ENCODE results near the gene KIF26A. TPM values are rescaled to one million over a fixed set of nuclear protein-coding genes. Genes with fewer than 3 reads are reported as not detected.

The KIF26A gene
- total RNA-seq, 2 donors from 2014 or later, result 5.6 to 14.1 TPM

DNA sequence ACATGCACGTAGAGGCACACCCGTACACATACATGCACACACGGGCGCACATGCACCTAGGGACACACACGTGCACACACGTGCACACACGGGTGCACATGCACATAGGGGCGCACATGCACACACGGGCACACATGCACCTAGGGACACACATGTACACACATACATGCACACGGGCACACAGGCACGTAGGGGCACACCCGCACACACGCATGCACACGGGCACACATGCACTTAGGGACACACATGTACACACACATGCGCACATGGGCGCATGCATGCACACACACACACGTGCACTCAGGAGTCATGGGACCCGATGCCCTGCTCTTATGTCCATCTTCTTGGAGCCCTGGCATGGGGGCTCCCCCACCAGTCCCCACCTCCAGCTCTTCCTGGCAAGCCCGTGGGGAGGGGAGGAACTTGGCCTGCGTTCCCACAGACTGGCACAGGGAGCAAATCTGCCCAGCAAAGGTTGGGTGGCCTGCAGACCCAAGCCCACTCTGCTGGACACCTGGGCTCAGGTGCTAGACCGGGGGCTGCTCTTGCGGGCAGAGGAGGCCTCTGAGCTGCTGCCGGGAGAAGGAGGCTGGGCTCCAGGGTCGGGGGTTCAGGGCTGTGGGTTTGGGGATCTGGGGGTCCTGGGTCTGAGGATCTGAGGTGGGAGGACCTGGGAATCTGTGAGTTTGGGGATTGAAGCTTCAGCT, 51.4 kb downstream of the KIF26A start:
- Histone ChIP-seq H3K27me3 (no peaks in the 10 kb centered on the region), H3K36me3 (no peaks in the 10 kb centered on the region), H3K27ac (no peak overlapping the region), H3K9me3 (no peaks in the 10 kb centered on the region), H3K4me3 (no peak overlapping the region), H3K4me1 (peaks cover 0 to 19% of the 10 kb centered on the region in 2 donors)
- TF ChIP-seq, protein P1, sequence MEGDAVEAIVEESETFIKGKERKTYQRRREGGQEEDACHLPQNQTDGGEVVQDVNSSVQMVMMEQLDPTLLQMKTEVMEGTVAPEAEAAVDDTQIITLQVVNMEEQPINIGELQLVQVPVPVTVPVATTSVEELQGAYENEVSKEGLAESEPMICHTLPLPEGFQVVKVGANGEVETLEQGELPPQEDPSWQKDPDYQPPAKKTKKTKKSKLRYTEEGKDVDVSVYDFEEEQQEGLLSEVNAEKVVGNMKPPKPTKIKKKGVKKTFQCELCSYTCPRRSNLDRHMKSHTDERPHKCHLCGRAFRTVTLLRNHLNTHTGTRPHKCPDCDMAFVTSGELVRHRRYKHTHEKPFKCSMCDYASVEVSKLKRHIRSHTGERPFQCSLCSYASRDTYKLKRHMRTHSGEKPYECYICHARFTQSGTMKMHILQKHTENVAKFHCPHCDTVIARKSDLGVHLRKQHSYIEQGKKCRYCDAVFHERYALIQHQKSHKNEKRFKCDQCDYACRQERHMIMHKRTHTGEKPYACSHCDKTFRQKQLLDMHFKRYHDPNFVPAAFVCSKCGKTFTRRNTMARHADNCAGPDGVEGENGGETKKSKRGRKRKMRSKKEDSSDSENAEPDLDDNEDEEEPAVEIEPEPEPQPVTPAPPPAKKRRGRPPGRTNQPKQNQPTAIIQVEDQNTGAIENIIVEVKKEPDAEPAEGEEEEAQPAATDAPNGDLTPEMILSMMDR (IDR thresholded peaks at IDR 0.05), result no peak
- DNase-seq (ENCODE audit: low spot score), result no peak

DNA sequence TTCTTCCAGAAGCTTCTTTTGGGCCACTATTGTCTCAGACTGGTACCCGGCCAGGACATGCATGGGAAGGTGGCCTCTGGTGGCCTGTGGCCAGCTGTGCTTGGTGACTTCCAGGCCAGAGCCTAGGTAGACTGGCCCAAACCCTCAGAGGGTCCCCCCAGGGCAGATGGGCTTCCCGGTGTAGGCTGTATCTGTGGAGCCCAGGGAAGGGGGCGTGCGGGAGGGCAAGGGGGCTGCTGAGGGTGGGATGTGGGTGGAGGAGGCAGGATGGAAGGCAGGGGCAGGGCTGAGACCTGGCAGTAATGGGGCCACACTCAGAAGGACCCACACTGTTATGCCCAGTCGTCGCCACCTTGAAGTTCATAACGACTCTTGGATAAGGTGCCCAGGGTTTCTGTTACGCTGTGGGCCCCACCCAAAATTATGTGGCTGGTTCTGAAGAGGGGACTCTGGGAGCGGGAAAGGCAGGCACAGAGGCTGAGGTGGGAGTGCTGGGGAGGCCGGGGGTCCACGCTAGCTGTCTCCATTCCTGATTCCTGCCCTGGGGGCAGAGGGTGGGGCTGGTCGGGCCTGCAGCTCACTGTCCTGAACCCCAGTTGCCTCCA, 52.1 kb downstream of the KIF26A start:
- TF ChIP-seq, protein P1 (IDR thresholded peaks at IDR 0.05), result no peak
- no peak overlapping the region for H3K27ac ChIP-seq
- no peak overlapping the region for H3K4me3 ChIP-seq
- no peaks in the 10 kb centered on the region for H3K9me3 ChIP-seq
- H3K27me3 ChIP-seq, result no peaks in the 10 kb centered on the region
- no peaks in the 10 kb centered on the region for H3K36me3 ChIP-seq
- no peak for DNase-seq (ENCODE audit: low spot score)
- peaks cover 0 to 15% of the 10 kb centered on the region in 2 donors for H3K4me1 ChIP-seq

DNA sequence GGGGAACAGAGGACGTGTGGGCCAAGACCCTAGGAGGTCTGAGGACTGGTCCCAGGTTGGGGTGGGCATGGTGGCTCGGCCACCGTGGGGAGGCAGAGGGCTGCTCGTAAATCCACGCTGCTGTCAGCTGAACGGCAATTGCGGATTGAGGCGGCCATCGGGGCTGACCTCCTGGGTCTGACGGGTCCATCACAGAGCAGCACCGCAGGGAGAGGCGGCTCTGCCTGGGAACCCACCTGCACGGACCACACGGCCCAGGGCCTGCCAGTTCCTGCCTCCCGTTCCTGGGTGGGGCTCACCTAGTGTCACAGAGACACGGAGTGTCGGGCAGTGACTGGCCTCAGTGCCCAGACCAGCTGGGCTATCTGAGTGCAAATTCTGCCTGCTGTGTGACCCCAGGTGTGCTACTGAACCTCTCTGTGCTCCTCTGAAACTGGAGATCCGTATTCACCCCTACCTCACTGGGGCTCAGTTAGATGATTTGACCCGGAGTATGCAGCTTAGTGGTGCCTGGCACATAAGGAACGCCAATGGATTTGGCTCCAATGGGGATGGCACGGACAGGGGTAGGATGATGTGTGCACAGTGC, 53.1 kb downstream of the KIF26A start:
- TF ChIP-seq, protein P1 (IDR thresholded peaks at IDR 0.05), result no peak
- no peak for DNase-seq (ENCODE audit: low spot score)
- no peaks in the 10 kb centered on the region for H3K36me3 ChIP-seq
- H3K4me1 ChIP-seq, result peaks cover 0 to 15% of the 10 kb centered on the region in 2 donors
- no peaks in the 10 kb centered on the region for H3K27me3 ChIP-seq
- no peak overlapping the region for H3K27ac ChIP-seq
- no peaks in the 10 kb centered on the region for H3K9me3 ChIP-seq
- no peak overlapping the region for H3K4me3 ChIP-seq

DNA sequence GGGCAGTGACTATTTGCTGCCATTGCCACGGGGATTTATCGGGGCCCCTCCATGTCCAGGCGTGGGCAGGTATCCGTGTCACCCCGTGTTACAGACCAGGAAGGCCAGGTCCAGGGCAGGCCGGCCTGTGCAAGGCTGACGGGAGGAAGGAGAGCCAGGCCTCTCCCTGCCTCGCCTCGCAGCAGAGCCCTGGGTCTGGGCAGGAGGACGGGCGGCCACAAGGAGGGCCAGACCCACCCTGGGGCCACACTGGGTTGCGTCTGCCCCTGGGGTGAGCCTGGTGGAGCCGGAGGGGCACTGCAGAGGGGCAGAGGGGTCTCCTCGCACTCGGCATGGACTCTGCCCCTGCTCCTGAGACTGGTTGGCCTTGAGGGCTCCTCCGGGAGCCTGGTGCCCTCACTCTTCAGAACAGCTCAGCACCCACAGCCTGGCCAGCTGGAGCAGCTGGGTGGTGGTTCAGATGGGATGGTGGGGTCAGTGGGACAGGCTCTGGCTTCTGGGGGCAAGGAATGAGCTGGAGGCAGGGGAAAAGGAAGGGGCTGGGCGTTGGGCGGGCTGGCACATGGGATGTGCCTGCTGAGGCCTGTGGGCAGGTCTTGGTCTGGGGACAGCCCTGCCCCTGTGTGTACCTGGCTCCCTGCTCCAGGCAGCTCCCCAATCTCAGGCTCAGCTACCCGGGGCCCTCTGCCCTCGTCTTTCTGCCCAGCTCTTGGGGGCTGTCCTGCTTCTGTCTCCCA, 53.9 kb downstream of the KIF26A start:
- H3K4me1 ChIP-seq, result peaks cover 0 to 15% of the 10 kb centered on the region in 2 donors
- no peak overlapping the region for H3K27ac ChIP-seq
- no peaks in the 10 kb centered on the region for H3K27me3 ChIP-seq
- no peak for DNase-seq (ENCODE audit: low spot score)
- H3K36me3 ChIP-seq, result no peaks in the 10 kb centered on the region
- TF ChIP-seq, protein P1 (IDR thresholded peaks at IDR 0.05), result no peak
- H3K9me3 ChIP-seq, result no peaks in the 10 kb centered on the region
- H3K4me3 ChIP-seq, result no peak overlapping the region

DNA sequence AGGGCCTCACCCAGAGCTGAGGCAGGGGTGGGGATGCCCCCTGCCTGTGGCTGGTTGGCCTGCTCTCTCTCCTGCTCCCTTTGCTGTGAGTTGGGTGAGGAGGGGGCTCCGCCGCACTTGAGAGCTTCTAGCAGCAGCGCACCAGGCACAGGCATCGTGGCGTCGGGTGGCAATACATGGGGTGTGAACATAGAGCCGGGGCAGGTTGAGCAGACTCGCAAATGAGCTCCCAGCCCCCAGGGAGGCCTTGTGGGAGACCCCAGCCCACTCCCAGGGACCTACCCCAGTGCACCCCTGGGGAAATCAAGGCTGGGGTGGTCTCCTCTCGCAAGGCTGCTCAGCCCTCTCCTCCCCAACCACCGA, 54.5 kb downstream of the KIF26A start:
- H3K4me1 ChIP-seq, result peaks cover 0 to 9% of the 10 kb centered on the region in 2 donors
- no peak for DNase-seq (ENCODE audit: low spot score)
- TF ChIP-seq, protein P1 (IDR thresholded peaks at IDR 0.05), result no peak

More for the DNA sequence above, 54.5 kb downstream of the KIF26A start:
- Histone ChIP-seq H3K27me3 (no peaks in the 10 kb centered on the region), H3K4me3 (no peak overlapping the region), H3K9me3 (no peaks in the 10 kb centered on the region), H3K36me3 (no peaks in the 10 kb centered on the region), H3K27ac (no peak overlapping the region)

All from right atrium auricular region (tissue), 2 donors.